H1 (cell line): ENCODE results near the gene RPIA. TPM values are rescaled to one million over a fixed set of nuclear protein-coding genes. Genes with fewer than 3 reads are reported as not detected.

Source experiments
- BRCA1 ChIP-seq: IDR thresholded peaks from 2 replicates; pipeline ENCODE4 v1.6.1; 2012; ENCODE audit warnings: low read depth, low read length, improper control_type of control experiment
- CBX5 ChIP-seq: fragments of 300-800, 300-1000 bp; sonication (generic); IDR thresholded peaks from 2 replicates; pipeline ENCODE4 v1.7.1; 2016; ENCODE audit warnings: antibody characterized with exemption, low read length, low read depth
- CHD7 ChIP-seq: fragments of 300-600 bp; sonication (generic); IDR thresholded peaks from 2 replicates; pipeline ENCODE4 v1.7.1; 2012; ENCODE audit warnings: low read length, moderate library complexity, mild to moderate bottlenecking, inconsistent platforms; ENCODE audit not compliant: insufficient replicate concordance
- JUND ChIP-seq: IDR thresholded peaks from 2 replicates; pipeline ENCODE4 v1.6.1; 2011; ENCODE audit warnings: mild to moderate bottlenecking, improper control_type of control experiment, low read length
- KDM4A ChIP-seq: IDR thresholded peaks from one replicate; pipeline ENCODE4 v1.7.1; 2012; ENCODE audit warnings: low read depth, mild to moderate bottlenecking, moderate library complexity, low read length, inconsistent platforms; ENCODE audit not compliant: severe bottlenecking
- KDM5A ChIP-seq: fragments of 200-600 bp; IDR thresholded peaks from 2 replicates; pipeline ENCODE4 v1.7.1; 2012; ENCODE audit warnings: mild to moderate bottlenecking, low read length, inconsistent platforms, mixed read lengths
- RAD21 ChIP-seq, 2 experiments: IDR thresholded peaks in 1 of 2; conservative IDR thresholded peaks in 1 of 2; 2 replicates each; pipeline ENCODE4 v1.6.1; 2011; ENCODE audit warnings: low read depth in 2 of 2, low read length in 2 of 2, improper control_type of control experiment in 1 of 2, inconsistent platforms in 1 of 2, mild to moderate bottlenecking in 1 of 2, moderate library complexity in 1 of 2
- RXRA ChIP-seq: IDR thresholded peaks from 2 replicates; pipeline ENCODE4 v1.6.1; 2011; ENCODE audit warnings: low read depth, mild to moderate bottlenecking, low read length, moderate library complexity; ENCODE audit not compliant: insufficient read depth
- SP1 ChIP-seq: IDR thresholded peaks from 2 replicates; pipeline ENCODE4 v1.6.1; 2011; ENCODE audit warnings: low read depth, low read length
- USF2 ChIP-seq: IDR thresholded peaks from 2 replicates; pipeline ENCODE4 v1.6.1; 2011; ENCODE audit warnings: low read length, improper control_type of control experiment
- YY1 ChIP-seq: IDR thresholded peaks from 2 replicates; pipeline ENCODE4 v1.6.1; 2011; ENCODE audit warnings: low read depth, mild to moderate bottlenecking, low read length
- polyA plus RNA-seq, 7 experiments: library from polyadenylated mRNA; depleted of rRNA in 3 of 7; stranded (reverse) in 5 of 7; unstranded in 2 of 7; fragments of >200 nt in 5 of 7; fragments of 200-250 nt in 2 of 7; gene quantifications; 1 replicate in 5 of 7; 2 replicates in 1 of 7; 4 replicates in 1 of 7; pipeline versions ENCODE4 v1.2.1 to v1.2.3, GENCODE V29; 2011 to 2013; ENCODE audit warnings: missing spikeins in 2 of 7, mixed read lengths in 2 of 7
- total RNA-seq: library from RNA; stranded (reverse); fragmentation: NEBNext Ultra II Directional; extraction: Animal tissue kit (Norgen Biotek cat#: 25700); gene quantifications from 2 replicates; pipeline ENCODE4 v1.2.1, GENCODE V29; 2021

The RPIA gene
- total and polyA plus RNA-seq, 2 of the 8 experiments (the other 6 are each of a cell fraction or from before 2014, with no cell fraction given): 13.1 to 24.0 TPM

DNA sequence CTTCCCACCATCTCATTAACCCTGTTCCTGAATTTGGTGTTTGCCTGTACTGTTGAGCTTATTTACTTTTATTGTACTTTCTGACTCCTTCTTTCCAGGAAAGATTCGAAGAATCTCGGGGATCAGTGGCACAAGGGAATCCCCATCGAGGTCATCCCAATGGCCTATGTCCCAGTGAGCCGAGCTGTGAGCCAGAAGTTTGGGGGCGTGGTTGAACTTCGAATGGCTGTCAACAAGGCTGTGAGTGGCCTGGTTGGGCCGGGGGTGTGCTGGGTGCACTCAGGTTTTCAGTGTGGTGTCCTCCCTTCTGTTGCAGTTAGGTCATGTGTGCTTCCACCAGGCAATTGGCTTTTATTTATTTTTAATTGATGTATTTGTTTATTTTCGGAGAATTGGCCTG lies 45.0 kb downstream of the RPIA start (continued):
- no peak for TF ChIP-seq CHD7
- no peak for TF ChIP-seq JUND
- TF ChIP-seq YY1: no peak
- TF ChIP-seq RXRA: no peak
- TF ChIP-seq RAD21 (IDR thresholded peaks at IDR 0.05 in 1 of 2, conservative IDR thresholded peaks at IDR 0.05 in 1 of 2; ENCODE audit: low read depth in 2 of 2, low read length in 2 of 2): no peak
- no peak for TF ChIP-seq SP1
- no peak for TF ChIP-seq BRCA1
- no peak for TF ChIP-seq USF2
- no peak for TF ChIP-seq CBX5
- no peak for TF ChIP-seq KDM5A
- TF ChIP-seq KDM4A: no peak
